Glutamatergic neuron (in vitro differentiated cells): ENCODE results near the gene RPS21. TPM values are rescaled to one million over a fixed set of nuclear protein-coding genes. Genes with fewer than 3 reads are reported as not detected.
A peak's percentile ranks its signal among the peaks of the same experiment; 100 is the strongest.

Source experiments
- DNase-seq: peaks from one replicate; pipeline ENCODE4 v3.0.0; 2022
- H3K27ac Mint-ChIP-seq: one replicate; pipeline ENCODE4 v1.8.0; 2020; ENCODE audit warnings: mild to moderate bottlenecking, mixed read lengths, inconsistent platforms; ENCODE audit not compliant: unreplicated experiment
- H3K27me3 Mint-ChIP-seq: one replicate; pipeline ENCODE4 v1.8.0; 2020; ENCODE audit warnings: mild to moderate bottlenecking, moderate library complexity, mixed read lengths, inconsistent platforms; ENCODE audit not compliant: unreplicated experiment
- H3K36me3 Mint-ChIP-seq: one replicate; pipeline ENCODE4 v1.8.0; 2020; ENCODE audit warnings: mild to moderate bottlenecking, mixed read lengths, inconsistent platforms; ENCODE audit not compliant: unreplicated experiment
- H3K4me1 Mint-ChIP-seq: one replicate; pipeline ENCODE4 v1.8.0; 2020; ENCODE audit warnings: mild to moderate bottlenecking, low read depth, mixed read lengths, inconsistent platforms; ENCODE audit not compliant: unreplicated experiment
- H3K4me3 Mint-ChIP-seq: one replicate; pipeline ENCODE4 v1.8.0; 2020; ENCODE audit warnings: mild to moderate bottlenecking, mixed read lengths, inconsistent platforms; ENCODE audit not compliant: unreplicated experiment
- H3K9me3 Mint-ChIP-seq: one replicate; pipeline ENCODE4 v1.8.0; 2020; ENCODE audit warnings: mild to moderate bottlenecking, moderate library complexity, mixed read lengths, inconsistent platforms; ENCODE audit not compliant: unreplicated experiment
- total RNA-seq: library from RNA; stranded (reverse); fragmentation: NEBNext Ultra II Directional; extraction: Animal tissue kit (Norgen Biotek cat#: 25700); gene quantifications from one replicate; pipeline ENCODE4 v1.2.1, GENCODE V29; 2021; ENCODE audit not compliant: unreplicated experiment
- TF ChIP-seq, protein P1 (sequence below): fragments of 200-600 bp; sonication (generic); IDR thresholded peaks from one replicate; pipeline ENCODE4 v1.5.0; 2021; ENCODE audit not compliant: partially characterized antibody, unreplicated experiment

Gene RPS21
- total RNA-seq, 1 donor from 2014 or later, result 829 TPM

DNA sequence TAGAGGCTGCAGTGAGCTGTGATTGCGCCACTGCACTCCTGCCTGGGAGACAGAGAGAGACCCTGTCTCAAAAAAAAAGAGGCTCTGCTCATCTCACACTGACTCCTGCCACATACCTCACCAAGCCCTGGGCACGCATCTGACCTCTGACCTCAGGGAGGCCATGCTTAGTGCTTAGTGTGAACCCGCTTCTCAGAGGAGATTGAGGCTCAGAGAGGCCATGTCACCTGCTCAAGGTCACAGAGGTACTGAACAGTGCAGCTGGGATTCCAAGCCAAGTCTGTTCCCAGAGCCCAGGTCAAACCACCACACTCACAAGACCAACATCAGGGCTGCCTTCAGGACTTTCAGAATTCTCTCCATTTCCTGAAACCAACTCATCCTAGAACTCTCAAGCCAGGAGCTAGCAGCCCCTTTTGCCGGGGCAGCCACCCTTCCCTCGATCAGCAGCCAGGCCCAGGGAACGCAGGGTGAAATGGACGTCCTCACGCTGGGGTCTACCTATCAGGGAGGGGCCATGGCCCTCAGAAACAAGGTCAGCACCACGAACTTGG, 17.3 kb downstream of the RPS21 start:
- TF ChIP-seq, protein P1, sequence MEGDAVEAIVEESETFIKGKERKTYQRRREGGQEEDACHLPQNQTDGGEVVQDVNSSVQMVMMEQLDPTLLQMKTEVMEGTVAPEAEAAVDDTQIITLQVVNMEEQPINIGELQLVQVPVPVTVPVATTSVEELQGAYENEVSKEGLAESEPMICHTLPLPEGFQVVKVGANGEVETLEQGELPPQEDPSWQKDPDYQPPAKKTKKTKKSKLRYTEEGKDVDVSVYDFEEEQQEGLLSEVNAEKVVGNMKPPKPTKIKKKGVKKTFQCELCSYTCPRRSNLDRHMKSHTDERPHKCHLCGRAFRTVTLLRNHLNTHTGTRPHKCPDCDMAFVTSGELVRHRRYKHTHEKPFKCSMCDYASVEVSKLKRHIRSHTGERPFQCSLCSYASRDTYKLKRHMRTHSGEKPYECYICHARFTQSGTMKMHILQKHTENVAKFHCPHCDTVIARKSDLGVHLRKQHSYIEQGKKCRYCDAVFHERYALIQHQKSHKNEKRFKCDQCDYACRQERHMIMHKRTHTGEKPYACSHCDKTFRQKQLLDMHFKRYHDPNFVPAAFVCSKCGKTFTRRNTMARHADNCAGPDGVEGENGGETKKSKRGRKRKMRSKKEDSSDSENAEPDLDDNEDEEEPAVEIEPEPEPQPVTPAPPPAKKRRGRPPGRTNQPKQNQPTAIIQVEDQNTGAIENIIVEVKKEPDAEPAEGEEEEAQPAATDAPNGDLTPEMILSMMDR, result no peak
- Mint-ChIP-seq H3K36me3 (no peaks in the 10 kb centered on the region), H3K27me3 (peaks cover 5% of the 10 kb centered on the region), H3K4me3 (peak overlapping the region; percentile 20), H3K27ac (no peak overlapping the region), H3K9me3 (no peaks in the 10 kb centered on the region), H3K4me1 (peaks cover 24% of the 10 kb centered on the region)
- DNase-seq, result no peak

DNA sequence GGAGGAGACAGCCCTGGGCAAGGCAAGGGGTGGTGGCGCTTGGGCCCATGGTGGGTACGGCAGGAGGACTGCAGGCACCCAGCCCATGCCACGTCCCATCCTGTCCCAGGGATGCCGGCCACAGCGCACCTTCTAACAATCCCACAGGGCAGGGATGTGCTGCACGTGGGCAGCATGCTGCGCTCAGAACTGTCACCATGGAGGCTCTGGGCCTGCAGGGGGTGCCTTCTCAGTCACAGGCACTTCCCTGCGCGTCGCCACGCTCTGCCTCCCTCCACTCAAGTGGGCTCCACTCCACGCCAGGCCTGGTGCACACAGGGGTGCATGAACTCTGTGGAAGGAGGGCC, 17.8 kb downstream of the RPS21 start:
- no peak for DNase-seq
- Mint-ChIP-seq H3K4me1 (peaks cover 25% of the 10 kb centered on the region), H3K9me3 (no peaks in the 10 kb centered on the region), H3K27ac (no peak overlapping the region), H3K27me3 (peaks cover 2% of the 10 kb centered on the region), H3K36me3 (no peaks in the 10 kb centered on the region), H3K4me3 (no peak overlapping the region)
- TF ChIP-seq, protein P1, result no peak

DNA sequence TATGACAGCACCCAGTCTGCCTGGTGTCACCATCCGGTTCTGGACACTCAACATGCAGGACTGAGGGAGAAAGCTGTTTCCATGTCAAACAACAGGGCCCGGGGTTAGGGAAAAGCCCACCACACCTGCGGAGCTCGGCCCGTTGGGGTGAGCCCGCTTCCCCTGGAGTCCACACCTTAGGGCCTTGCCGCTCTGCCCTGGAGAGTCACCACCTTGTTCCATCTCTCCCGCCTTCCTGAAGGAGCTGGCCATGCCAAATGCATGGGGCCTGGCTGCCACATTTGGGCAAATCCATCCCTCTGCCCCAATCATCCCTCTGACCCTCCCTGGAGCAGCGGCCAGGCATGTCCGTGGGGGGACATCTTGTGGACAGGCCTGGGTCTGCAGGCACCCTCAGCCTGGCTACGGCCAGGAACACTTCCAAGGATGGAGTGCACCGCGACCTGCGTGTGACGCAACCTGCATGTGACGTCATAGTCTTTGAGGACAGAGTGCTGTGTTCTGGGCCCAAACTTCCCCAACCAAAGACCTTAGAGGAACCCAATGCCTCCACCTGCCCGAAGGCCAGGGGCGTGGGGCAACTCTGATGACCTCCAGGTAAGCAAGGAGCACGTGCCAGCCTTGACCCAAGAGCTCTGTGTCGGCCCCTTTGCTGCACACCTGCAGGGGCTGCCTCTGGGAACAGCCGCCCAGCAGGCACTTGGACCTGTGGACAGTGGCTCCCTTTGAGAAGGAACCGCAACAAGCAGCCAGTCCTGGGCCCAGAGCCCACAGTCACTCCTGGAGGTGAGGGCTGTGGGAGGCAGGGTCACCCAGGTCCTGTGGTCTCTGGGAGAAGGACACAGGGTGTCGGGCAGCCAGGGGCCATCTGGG, 18.4 kb downstream of the RPS21 start:
- Mint-ChIP-seq H3K27ac (peak overlapping the region; percentile 43), H3K4me3 (peak overlapping the region; percentile 80), H3K9me3 (no peaks in the 10 kb centered on the region), H3K4me1 (peaks cover 24% of the 10 kb centered on the region), H3K27me3 (peaks cover 2% of the 10 kb centered on the region), H3K36me3 (no peaks in the 10 kb centered on the region)
- DNase-seq, result peak; percentile 78
- TF ChIP-seq, protein P1, result peak; percentile 72

DNA sequence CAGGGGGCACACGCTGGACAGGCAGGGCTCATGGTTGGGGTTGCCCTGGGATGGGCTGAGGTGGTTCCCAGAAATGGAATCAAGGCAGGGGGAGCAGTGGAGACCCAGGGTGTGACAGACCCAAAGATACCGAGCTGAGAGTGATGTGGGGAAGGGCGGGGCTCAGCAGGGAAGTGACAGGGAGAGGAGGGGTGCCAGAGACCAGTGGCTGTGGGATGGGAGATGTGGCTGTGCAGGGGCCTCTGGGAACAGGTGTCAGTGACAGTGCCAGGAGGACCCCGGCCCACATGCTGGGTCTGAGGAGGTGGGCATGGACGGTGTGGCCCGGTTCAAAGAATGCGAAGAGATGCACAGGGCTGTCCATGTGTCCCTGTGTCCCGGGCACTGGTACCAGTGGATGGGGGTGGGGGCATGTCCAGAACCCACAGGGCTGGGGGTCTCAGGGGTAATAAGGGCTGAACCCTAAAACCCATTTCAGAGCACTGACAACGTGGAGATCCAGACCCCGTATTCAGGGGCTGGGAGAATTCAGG, 19.1 kb downstream of the RPS21 start:
- Mint-ChIP-seq H3K36me3 (no peaks in the 10 kb centered on the region), H3K4me3 (peak overlapping the region; percentile 80), H3K27me3 (peaks cover 2% of the 10 kb centered on the region), H3K27ac (peak overlapping the region; percentile 55), H3K9me3 (no peaks in the 10 kb centered on the region), H3K4me1 (peaks cover 19% of the 10 kb centered on the region)
- no peak for DNase-seq
- TF ChIP-seq, protein P1, result no peak
